ENCODE data around the gene ZBTB20.

DNA sequence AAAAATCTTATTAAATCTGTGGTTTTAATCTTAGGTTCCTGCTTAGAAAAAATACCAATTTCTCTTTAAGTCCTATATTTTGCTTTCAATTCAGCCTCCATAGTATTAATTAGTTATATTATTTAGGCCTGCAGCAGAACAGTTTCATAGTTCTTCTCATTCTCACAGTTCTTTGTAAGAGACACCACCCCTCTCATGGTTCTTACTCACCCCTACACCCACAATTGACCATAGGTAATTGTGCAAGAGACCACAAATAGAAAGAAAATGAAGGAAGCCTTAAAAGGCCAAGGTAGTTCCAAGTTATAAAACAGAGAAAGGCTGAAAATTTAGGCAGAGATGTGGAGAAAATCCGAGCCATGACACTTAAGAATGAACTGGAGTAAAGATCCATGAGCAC, 438.0 kb downstream of the ZBTB20 start:
- TF ChIP-seq, protein P1, sequence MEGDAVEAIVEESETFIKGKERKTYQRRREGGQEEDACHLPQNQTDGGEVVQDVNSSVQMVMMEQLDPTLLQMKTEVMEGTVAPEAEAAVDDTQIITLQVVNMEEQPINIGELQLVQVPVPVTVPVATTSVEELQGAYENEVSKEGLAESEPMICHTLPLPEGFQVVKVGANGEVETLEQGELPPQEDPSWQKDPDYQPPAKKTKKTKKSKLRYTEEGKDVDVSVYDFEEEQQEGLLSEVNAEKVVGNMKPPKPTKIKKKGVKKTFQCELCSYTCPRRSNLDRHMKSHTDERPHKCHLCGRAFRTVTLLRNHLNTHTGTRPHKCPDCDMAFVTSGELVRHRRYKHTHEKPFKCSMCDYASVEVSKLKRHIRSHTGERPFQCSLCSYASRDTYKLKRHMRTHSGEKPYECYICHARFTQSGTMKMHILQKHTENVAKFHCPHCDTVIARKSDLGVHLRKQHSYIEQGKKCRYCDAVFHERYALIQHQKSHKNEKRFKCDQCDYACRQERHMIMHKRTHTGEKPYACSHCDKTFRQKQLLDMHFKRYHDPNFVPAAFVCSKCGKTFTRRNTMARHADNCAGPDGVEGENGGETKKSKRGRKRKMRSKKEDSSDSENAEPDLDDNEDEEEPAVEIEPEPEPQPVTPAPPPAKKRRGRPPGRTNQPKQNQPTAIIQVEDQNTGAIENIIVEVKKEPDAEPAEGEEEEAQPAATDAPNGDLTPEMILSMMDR (conservative IDR thresholded peaks at IDR 0.05), result no peak
- TF ChIP-seq EZH2 (IDR thresholded peaks at IDR 0.05; ENCODE audit: low read depth), result no peak

Measured in PC-9 (cell line).